HCT116 (cell line): ENCODE measurements around the gene FATE1. TPM values are rescaled to one million over a fixed set of nuclear protein-coding genes. Genes with fewer than 3 reads are reported as not detected.

Experiments
- ATAC-seq: fragments of 200-7000 bp; cut with Tn5 transposase; 2 replicates; pipeline ENCODE4 v1.9.1; 2020; ENCODE audit warnings: mild to moderate bottlenecking, moderate library complexity
- BruUV-seq: library from RNA; stranded (reverse); fragments of 400-500 nt; replicated peaks from 2 replicates; lab custom pipeline; 2021; lab: Mats Ljungman, UMichigan
- CTCF ChIA-PET: fragments of 300-600 bp; sonication (Branson Sonifier 250); formaldehyde crosslinking; loops from one replicate; lab custom pipeline; 2021; ENCODE audit warnings: antibody characterized with exemption; lab: Charles Lee
- POLR2A ChIA-PET: fragments of 300-600, 350-600 bp; sonication (Branson Sonifier 250); formaldehyde crosslinking; loops from one replicate; lab custom pipeline; 2021; ENCODE audit warnings: antibody characterized with exemption; lab: Charles Lee
- RAD21 ChIA-PET, 2 experiments: fragments of 300-600 bp; sonication (Branson Sonifier 250); formaldehyde crosslinking; loops; one replicate each; lab custom pipeline; 2023; ENCODE audit warnings: low total read pairs in 2 of 2; ENCODE audit not compliant: uncharacterized antibody in 2 of 2, unreplicated experiment in 2 of 2, low non-redundant PET in 1 of 2; lab: Charles Lee
- DNase-seq: peaks from one replicate; pipeline ENCODE4 v3.0.0-alpha.2; 2010; ENCODE audit warnings: low read depth, low spot score
- H2AFZ ChIP-seq: fragments of 200-600 bp; shearing (Covaris generic), sonication (generic); 2 replicates; pipeline ENCODE4 v1.6.1; 2017; ENCODE audit warnings: low read depth, mixed run types, mixed read lengths, antibody characterized with exemption, low read length; ENCODE audit not compliant: poor library complexity, severe bottlenecking
- H3K27ac ChIP-seq: 2 replicates; pipeline ENCODE4 v1.5.1; 2012; ENCODE audit warnings: low read depth, low read length
- H3K27me3 ChIP-seq: fragments of 200-600 bp; sonication (generic); 2 replicates; pipeline ENCODE4 v1.6.1; 2016; ENCODE audit warnings: mixed run types, low read length, mixed read lengths; ENCODE audit not compliant: insufficient read depth
- H3K36me3 ChIP-seq, 2 experiments: fragments of 200-500 bp in 1 of 2; fragments of 200-600 bp in 1 of 2; sonication (Bioruptor generic) in 1 of 2; sonication (generic) in 1 of 2; 2 replicates each; pipeline versions ENCODE4 v1.5.1 to v1.6.1; 2014 to 2016; ENCODE audit warnings: low read length in 2 of 2, inconsistent platforms in 1 of 2, mixed read lengths in 1 of 2, mixed run types in 1 of 2; ENCODE audit not compliant: insufficient read depth in 2 of 2, control insufficient read depth in 1 of 2
- H3K4me1 ChIP-seq, 2 experiments: fragments of 200-600 bp in 1 of 2; sonication (generic) in 1 of 2; 2 replicates each; pipeline versions ENCODE4 v1.5.1 to v1.6.1; 2012 to 2017; ENCODE audit warnings: low read length in 2 of 2, inconsistent platforms in 1 of 2, mild to moderate bottlenecking in 1 of 2, mixed read lengths in 1 of 2, mixed run types in 1 of 2, moderate library complexity in 1 of 2; ENCODE audit not compliant: insufficient read depth in 2 of 2, control insufficient read depth in 1 of 2
- H3K4me2 ChIP-seq: fragments of 200-600 bp; sonication (generic); 2 replicates; pipeline ENCODE4 v1.6.1; 2017; ENCODE audit warnings: mixed run types, low read length, mixed read lengths
- H3K4me3 ChIP-seq, 2 experiments: fragments of 200-600 bp in 1 of 2; sonication (generic) in 1 of 2; replicated peaks in 1 of 2; 2 replicates each; pipeline ENCODE4 v1.5.1; 2011 to 2016; ENCODE audit warnings: low read length in 2 of 2, control low read depth in 1 of 2, low read depth in 1 of 2, mild to moderate bottlenecking in 1 of 2, mixed read lengths in 1 of 2, mixed run types in 1 of 2
- H3K79me2 ChIP-seq: fragments of 200-600 bp; sonication (generic); 2 replicates; pipeline ENCODE4 v1.6.1; 2017; ENCODE audit warnings: mild to moderate bottlenecking, mixed run types, low read length, moderate library complexity, mixed read lengths; ENCODE audit not compliant: insufficient read depth
- H3K9ac ChIP-seq: fragments of 200-600 bp; sonication (generic); 2 replicates; pipeline ENCODE4 v1.6.1; 2016; ENCODE audit warnings: low read length, mixed read lengths
- H3K9me2 ChIP-seq: fragments of 200-600 bp; sonication (generic), shearing (Covaris generic); 2 replicates; pipeline ENCODE4 v1.6.1; 2017; ENCODE audit warnings: mixed run types, mild to moderate bottlenecking, moderate library complexity; ENCODE audit not compliant: insufficient read depth
- H3K9me3 ChIP-seq, 2 experiments: fragments of 200-500 bp in 1 of 2; fragments of 200-600 bp in 1 of 2; sonication (Bioruptor generic) in 1 of 2; sonication (generic) in 1 of 2; 2 replicates each; pipeline ENCODE4 v1.6.1; 2014 to 2017; ENCODE audit warnings: low read length in 2 of 2, mixed read lengths in 2 of 2, inconsistent platforms in 1 of 2, low read depth in 1 of 2, mild to moderate bottlenecking in 1 of 2, mixed run types in 1 of 2, moderate library complexity in 1 of 2; ENCODE audit not compliant: control insufficient read depth in 1 of 2, insufficient read depth in 1 of 2
- H4K20me1 ChIP-seq: fragments of 200-600 bp; sonication (generic), shearing (Covaris generic); 2 replicates; pipeline ENCODE4 v1.6.1; 2017; ENCODE audit warnings: mixed run types, mild to moderate bottlenecking, moderate library complexity; ENCODE audit not compliant: insufficient read depth
- CBX3 ChIP-seq: IDR thresholded peaks from 2 replicates; pipeline ENCODE4 v1.6.1; 2012; ENCODE audit warnings: low read depth
- CTCF ChIP-seq, 3 experiments: fragments of 200-600 bp in 1 of 3; sonication (generic) in 1 of 3; IDR thresholded peaks in 2 of 3; conservative IDR thresholded peaks in 1 of 3; 2 replicates each; pipeline ENCODE4 v1.5.1; 2012 to 2017; ENCODE audit warnings: low read depth in 2 of 3, low read length in 2 of 3, antibody characterized with exemption in 1 of 3, borderline replicate concordance in 1 of 3, control low read depth in 1 of 3, mild to moderate bottlenecking in 1 of 3, mixed read lengths in 1 of 3, mixed run types in 1 of 3, moderate library complexity in 1 of 3; ENCODE audit not compliant: insufficient read depth in 1 of 3
- EGR1 ChIP-seq: IDR thresholded peaks from 2 replicates; pipeline ENCODE4 v1.6.1; 2012; ENCODE audit warnings: low read depth
- ELF1 ChIP-seq: IDR thresholded peaks from 2 replicates; pipeline ENCODE4 v1.6.1; 2012; ENCODE audit warnings: low read depth, borderline replicate concordance
- EZH2 ChIP-seq: fragments of 200-600 bp; sonication (generic); IDR thresholded peaks from 2 replicates; pipeline ENCODE4 v1.6.1; 2017; ENCODE audit warnings: antibody characterized with exemption, mixed run types
- FOSL1 ChIP-seq: IDR thresholded peaks from 2 replicates; pipeline ENCODE4 v1.6.1; 2012; ENCODE audit warnings: low read depth
- MAX ChIP-seq: IDR thresholded peaks from 2 replicates; pipeline ENCODE4 v1.6.1; 2012
- RAD21 ChIP-seq: IDR thresholded peaks from 2 replicates; pipeline ENCODE4 v1.6.1; 2012; ENCODE audit warnings: low read depth, mild to moderate bottlenecking
- SIN3A ChIP-seq: IDR thresholded peaks from 2 replicates; pipeline ENCODE4 v1.6.1; 2012; ENCODE audit warnings: low read depth
- SP1 ChIP-seq: IDR thresholded peaks from 2 replicates; pipeline ENCODE4 v1.6.1; 2012; ENCODE audit warnings: low read depth
- TCF7L2 ChIP-seq: IDR thresholded peaks from 2 replicates; pipeline ENCODE4 v1.7.0; 2011; ENCODE audit warnings: borderline replicate concordance, inconsistent platforms; ENCODE audit not compliant: insufficient read depth, insufficient read length; ENCODE audit errors: extremely low read depth
- YY1 ChIP-seq: IDR thresholded peaks from 2 replicates; pipeline ENCODE4 v1.6.1; 2011; ENCODE audit warnings: low read length, low read depth, moderate library complexity, mild to moderate bottlenecking; ENCODE audit not compliant: insufficient replicate concordance; ENCODE audit errors: extremely low read depth
- ZBTB33 ChIP-seq: IDR thresholded peaks from 2 replicates; pipeline ENCODE4 v1.6.1; 2011; ENCODE audit warnings: mild to moderate bottlenecking, low read length, moderate library complexity; ENCODE audit not compliant: insufficient replicate concordance; ENCODE audit errors: extremely low read depth
- ZFX ChIP-seq: fragments of 450-650 bp; IDR thresholded peaks from 2 replicates; pipeline ENCODE4 v1.6.1; 2017
- ZNF274 ChIP-seq: fragments of 200-500 bp; sonication (Bioruptor generic); IDR thresholded peaks from 2 replicates; pipeline ENCODE4 v1.6.1; 2014; ENCODE audit warnings: mild to moderate bottlenecking, low read depth, low read length, inconsistent platforms
- intact Hi-C: fragments of 100-400 bp; cut with micrococcal nuclease; formaldehyde crosslinking; loops from 2 replicates; pipeline ENCODE4 v1.10.0; 2022
- total RNA-seq: library from RNA; stranded (reverse); gene quantifications from one replicate; pipeline ENCODE4 v1.2.1, GENCODE V29; 2021; ENCODE audit not compliant: unreplicated experiment
- TF ChIP-seq, protein P1 (sequence below): IDR thresholded peaks from 2 replicates; pipeline ENCODE4 v1.6.1; 2012

The FATE1 gene
- total RNA-seq, 1 experiment from 2014 or later: not detected

- H3K4me3 ChIP-seq: no peak overlapping the region
- intact Hi-C loops: no loop called here
- ChIA-PET CTCF (no interaction called here), POLR2A (no interaction called here)
- H3K36me3 ChIP-seq: no peaks in the 10 kb centered on the region
- no peak overlapping the region for H3K27ac ChIP-seq
- ATAC-seq: no peak
- H3K4me1 ChIP-seq: no peaks in the 10 kb centered on the region
- no peaks in the 10 kb centered on the region for H4K20me1 ChIP-seq
- H3K27me3 ChIP-seq: 0 out of 2 replicates have a peak, but pooled peaks cover 14% of the 10 kb centered on the region
- H3K9me3 ChIP-seq: no peaks in the 10 kb centered on the region
- no peak for TF ChIP-seq CBX3
- no peak for TF ChIP-seq RAD21
- no peak for TF ChIP-seq EZH2
- TF ChIP-seq, all 23 proteins: peak for 0
- RAD21 ChIA-PET: no interaction called here
- no TSS peak for BruUV-seq
- no peaks in the 10 kb centered on the region for H3K9me2 ChIP-seq
- no peak for DNase-seq
- no peak overlapping the region for H3K4me2 ChIP-seq
- no peaks in the 10 kb centered on the region for H3K79me2 ChIP-seq
- no peak overlapping the region for H3K9ac ChIP-seq
- no peak overlapping the region for H2AFZ ChIP-seq
Observed at GRCh38 chrX:151735219-151735618, 19.4 kb downstream of the FATE1 start.

DNA sequence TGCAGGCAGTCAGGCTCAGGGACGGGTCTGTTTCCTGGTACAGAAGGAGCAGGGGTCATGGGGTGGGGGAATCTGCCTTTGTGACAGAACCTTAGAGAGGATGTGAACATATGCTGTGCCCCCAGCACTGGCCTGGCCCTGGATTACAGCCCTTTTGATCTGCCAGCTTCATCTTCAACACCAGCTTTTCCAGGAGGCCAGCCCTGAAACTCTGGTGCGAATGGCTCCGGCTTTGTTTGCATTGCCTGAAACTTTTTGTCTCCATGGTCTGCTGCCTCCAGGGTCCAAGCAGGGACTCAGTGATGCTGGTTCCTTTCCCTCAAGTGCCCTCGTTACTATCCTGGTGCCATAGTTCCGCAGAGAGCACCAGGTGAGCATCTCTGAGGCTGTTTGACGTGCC lies 20.9 kb downstream of the FATE1 start:
- ChIA-PET RAD21 (no interaction called here), CTCF (no interaction called here), POLR2A (no interaction called here)
- Histone ChIP-seq H3K4me3 (no peak overlapping the region), H3K9ac (no peak overlapping the region), H3K79me2 (no peaks in the 10 kb centered on the region), H3K27ac (no peak overlapping the region), H3K9me2 (no peaks in the 10 kb centered on the region), H3K27me3 (0 out of 2 replicates have a peak, but pooled peaks cover 14% of the 10 kb centered on the region), H3K9me3 (no peaks in the 10 kb centered on the region), H2AFZ (no peak overlapping the region), H3K4me2 (no peak overlapping the region), H4K20me1 (no peaks in the 10 kb centered on the region), H3K4me1 (no peaks in the 10 kb centered on the region), H3K36me3 (no peaks in the 10 kb centered on the region)
- intact Hi-C loops: no loop called here
- no TSS peak for BruUV-seq
- DNase-seq (no peak), ATAC-seq (no peak)
- TF ChIP-seq SIN3A (no peak), EGR1 (no peak), ZBTB33 (no peak), SP1 (no peak), TCF7L2 (no peak), ZFX (no peak), EZH2 (no peak), ZNF274 (no peak), CTCF (IDR thresholded peaks at IDR 0.05 in 2 of 3, conservative IDR thresholded peaks at IDR 0.05 in 1 of 3; ENCODE audit: borderline replicate concordance in 1 of 3, insufficient read depth in 1 of 3, low read depth in 2 of 3, low read length in 2 of 3) (no peak), ELF1 (no peak), FOSL1 (no peak), YY1 (no peak), MAX (no peak)
- TF ChIP-seq, protein P1, sequence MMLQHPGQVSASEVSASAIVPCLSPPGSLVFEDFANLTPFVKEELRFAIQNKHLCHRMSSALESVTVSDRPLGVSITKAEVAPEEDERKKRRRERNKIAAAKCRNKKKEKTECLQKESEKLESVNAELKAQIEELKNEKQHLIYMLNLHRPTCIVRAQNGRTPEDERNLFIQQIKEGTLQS: no peak
